Activated CD4-positive, alpha-beta T cell treated with anti-CD3 and anti-CD28 coated beads for 36 hours (primary cell): ENCODE data around the gene SMCHD1. TPM values are rescaled to one million over a fixed set of nuclear protein-coding genes. Genes with fewer than 3 reads are reported as not detected.
"Not testable (repeated sequence)": the region's sequence is repeated elsewhere in the genome, so short reads cannot be mapped to it uniquely, and the experiment has no call there.

Experiments used
- ATAC-seq: fragments of 200-7000 bp; cut with Tn5 transposase; one replicate; pipeline ENCODE4 v1.10.0; 2021; ENCODE audit warnings: mild to moderate bottlenecking, moderate library complexity
- CTCF ChIA-PET: fragments of 350-600 bp; sonication (Branson Sonifier 250); formaldehyde crosslinking; loops from one replicate; lab custom pipeline; 2021; ENCODE audit warnings: antibody characterized with exemption; lab: Charles Lee
- POLR2A ChIA-PET: fragments of 350-600 bp; sonication (Branson Sonifier 250); formaldehyde crosslinking; loops from one replicate; lab custom pipeline; 2021; ENCODE audit warnings: antibody characterized with exemption, inconsistent platforms; lab: Charles Lee
- DNase-seq: peaks from one replicate; pipeline ENCODE4 v3.0.0-alpha.2; 2020
- H3K27ac Mint-ChIP-seq: one replicate; pipeline ENCODE4 v1.8.0; 2021; ENCODE audit warnings: mixed read lengths
- H3K27me3 Mint-ChIP-seq: one replicate; pipeline ENCODE4 v1.8.0; 2021; ENCODE audit warnings: mixed read lengths
- H3K36me3 Mint-ChIP-seq: one replicate; pipeline ENCODE4 v1.8.0; 2021; ENCODE audit warnings: low read depth, mixed read lengths
- H3K4me1 Mint-ChIP-seq: one replicate; pipeline ENCODE4 v1.8.0; 2021; ENCODE audit warnings: mixed read lengths
- H3K4me3 Mint-ChIP-seq: one replicate; pipeline ENCODE4 v1.8.0; 2021; ENCODE audit warnings: mild to moderate bottlenecking, moderate library complexity, mixed read lengths
- H3K9me3 Mint-ChIP-seq: one replicate; pipeline ENCODE4 v1.8.0; 2021; ENCODE audit warnings: low read depth, mixed read lengths
- intact Hi-C, 2 experiments: fragments of 100-400 bp; cut with DNase I in 1 of 2; cut with micrococcal nuclease in 1 of 2; formaldehyde crosslinking; loops; one replicate each; pipeline versions ENCODE4 v1.14.2 to v1.15.1; 2022 to 2024; cut with DNase I, micrococcal nuclease
- total RNA-seq, 2 experiments: library from RNA; stranded (reverse); gene quantifications; one replicate each; pipeline ENCODE4 v1.2.3, GENCODE V29; 2021

Gene SMCHD1
- total RNA-seq, 2 experiments from 2014 or later = 89.5 to 121 TPM

- ATAC-seq (no peak), DNase-seq (no peak)
- no peaks in the 10 kb centered on the region for H3K9me3 Mint-ChIP-seq
- peak overlapping the region; percentile 34 for H3K27ac Mint-ChIP-seq
- H3K27me3 Mint-ChIP-seq = no peaks in the 10 kb centered on the region
- no peak overlapping the region for H3K4me3 Mint-ChIP-seq
- ChIA-PET POLR2A (no interaction called here), CTCF (no interaction called here)
- intact Hi-C loops = loop anchor here in 1 of 2 experiments (5.0 kb wide), 1 partner anchor 34 kb away; no protein-coding TSS in a partner anchor
- peaks cover 66% of the 10 kb centered on the region for H3K36me3 Mint-ChIP-seq
- H3K4me1 Mint-ChIP-seq = peaks cover 36% of the 10 kb centered on the region
Measured at GRCh38 chr18:2715990-2716389, 60.5 kb downstream of the SMCHD1 start.

GRCh38 chr18:2716394-2717326 is 61.1 kb downstream of the SMCHD1 start:
- H3K27ac Mint-ChIP-seq = peak overlapping the region; percentile 33
- no peak for DNase-seq
- H3K36me3 Mint-ChIP-seq = peaks cover 69% of the 10 kb centered on the region
- no peaks in the 10 kb centered on the region for H3K9me3 Mint-ChIP-seq
- peaks cover 42% of the 10 kb centered on the region for H3K4me1 Mint-ChIP-seq
- ChIA-PET POLR2A (no interaction called here), CTCF (interaction anchor here (0.7 to 1.2 kb wide), 2 partner anchors 16 to 24 kb away, joined by 3 to 4 read pairs; no protein-coding TSS in a partner anchor)
- intact Hi-C loops = loop anchor here in 1 of 2 experiments (5.0 kb wide), 1 partner anchor 34 kb away; no protein-coding TSS in a partner anchor
- no peak for ATAC-seq
- no peak overlapping the region for H3K4me3 Mint-ChIP-seq
- no peaks in the 10 kb centered on the region for H3K27me3 Mint-ChIP-seq

- no peaks in the 10 kb centered on the region for H3K27me3 Mint-ChIP-seq
Measured at GRCh38 chr18:2717407-2717806, 61.9 kb downstream of the SMCHD1 start.

GRCh38 chr18:2719040-2719439 is 63.5 kb downstream of the SMCHD1 start:
- POLR2A ChIA-PET = interaction anchor here (0.6 kb wide), 1 partner anchor 133 kb away, joined by 3 read pairs; no protein-coding TSS in a partner anchor
- no peak overlapping the region for H3K4me3 Mint-ChIP-seq
- intact Hi-C loops = loop anchor here in 1 of 2 experiments (5.0 kb wide), 1 partner anchor 37 kb away; no protein-coding TSS in a partner anchor

More at GRCh38 chr18:2717407-2717806, 61.9 kb downstream of the SMCHD1 start:
- ChIA-PET POLR2A (no interaction called here), CTCF (interaction anchor here (0.7 to 1.2 kb wide), 3 partner anchors 17 to 35 kb away, joined by 3 to 4 read pairs (median 3); no protein-coding TSS in a partner anchor)
- no peak for ATAC-seq
- H3K27ac Mint-ChIP-seq = no peak overlapping the region
- peaks cover 37% of the 10 kb centered on the region for H3K4me1 Mint-ChIP-seq
- intact Hi-C loops = loop anchor here in 1 of 2 experiments (5.0 kb wide), 1 partner anchor 35 kb away; no protein-coding TSS in a partner anchor
- no peaks in the 10 kb centered on the region for H3K9me3 Mint-ChIP-seq
- no peak overlapping the region for H3K4me3 Mint-ChIP-seq
- DNase-seq = no peak
- peaks cover 65% of the 10 kb centered on the region for H3K36me3 Mint-ChIP-seq

GRCh38 chr18:2723207-2723606 is 67.7 kb downstream of the SMCHD1 start:
- POLR2A ChIA-PET = no interaction called here
- H3K27me3 Mint-ChIP-seq = no peaks in the 10 kb centered on the region
- DNase-seq (no peak), ATAC-seq (peak; percentile 63)
- peak overlapping the region; percentile 58 for H3K27ac Mint-ChIP-seq
- H3K9me3 Mint-ChIP-seq = no peaks in the 10 kb centered on the region
- intact Hi-C loops = loop anchor here (5.0 kb wide), 2 partner anchors 136 to 151 kb away; partner anchors contain the start of genes METTL4 (in 2 of the 2) and NDC80 (in 2 of the 2)
- CTCF ChIA-PET = interaction anchor here (0.7 to 1.6 kb wide), 4 partner anchors 22 to 176 kb away, joined by 3 to 4 read pairs (median 3); no protein-coding TSS in a partner anchor
- H3K4me1 Mint-ChIP-seq = peaks cover 31% of the 10 kb centered on the region
- no peak overlapping the region for H3K4me3 Mint-ChIP-seq
- peaks cover 62% of the 10 kb centered on the region for H3K36me3 Mint-ChIP-seq

More at GRCh38 chr18:2719040-2719439, 63.5 kb downstream of the SMCHD1 start:
- ATAC-seq (no peak), DNase-seq (no peak)
- H3K9me3 Mint-ChIP-seq = no peaks in the 10 kb centered on the region
- CTCF ChIA-PET = no interaction called here
- H3K27ac Mint-ChIP-seq = no peak overlapping the region
- H3K27me3 Mint-ChIP-seq = no peaks in the 10 kb centered on the region
- H3K36me3 Mint-ChIP-seq = peaks cover 74% of the 10 kb centered on the region
- H3K4me1 Mint-ChIP-seq = peaks cover 39% of the 10 kb centered on the region

- peaks cover 2% of the 10 kb centered on the region for H3K9me3 Mint-ChIP-seq
- ChIA-PET POLR2A (no interaction called here), CTCF (interaction anchor here (1.4 kb wide), 1 partner anchor 16 kb away, joined by 5 read pairs; no protein-coding TSS in a partner anchor)
- no peak overlapping the region for H3K27ac Mint-ChIP-seq
- peaks cover 70% of the 10 kb centered on the region for H3K36me3 Mint-ChIP-seq
- H3K4me1 Mint-ChIP-seq = peaks cover 14% of the 10 kb centered on the region
- DNase-seq (no peak), ATAC-seq (no peak)
- no peaks in the 10 kb centered on the region for H3K27me3 Mint-ChIP-seq
- H3K4me3 Mint-ChIP-seq = no peak overlapping the region
- intact Hi-C loops = no loop called here
Measured at GRCh38 chr18:2729757-2730156, 74.2 kb downstream of the SMCHD1 start.

GRCh38 chr18:2736823-2737222 is 81.3 kb downstream of the SMCHD1 start:
- CTCF ChIA-PET = interaction anchor here (1.0 kb wide), 1 partner anchor 16 kb away, joined by 5 read pairs; no protein-coding TSS in a partner anchor
- no peak overlapping the region for H3K27ac Mint-ChIP-seq

GRCh38 chr18:2740082-2740481 is 84.6 kb downstream of the SMCHD1 start:
- ATAC-seq = not testable (repeated sequence)

More at GRCh38 chr18:2736823-2737222, 81.3 kb downstream of the SMCHD1 start:
- Mint-ChIP-seq H3K27me3 (no peaks in the 10 kb centered on the region), H3K36me3 (peaks cover 85% of the 10 kb centered on the region), H3K4me1 (peaks cover 2% of the 10 kb centered on the region), H3K9me3 (peaks cover 4% of the 10 kb centered on the region), H3K4me3 (no peak overlapping the region)
- intact Hi-C loops = no loop called here
- DNase-seq (no peak), ATAC-seq (no peak)
- POLR2A ChIA-PET = no interaction called here

GRCh38 chr18:2746274-2746673 is 90.7 kb downstream of the SMCHD1 start:
- Mint-ChIP-seq H3K27ac (peak overlapping the region; percentile 26), H3K4me3 (no peak overlapping the region), H3K27me3 (no peaks in the 10 kb centered on the region), H3K36me3 (peaks cover 61% of the 10 kb centered on the region), H3K9me3 (no peaks in the 10 kb centered on the region), H3K4me1 (peaks cover 19% of the 10 kb centered on the region)
- DNase-seq (no peak), ATAC-seq (no peak)
- intact Hi-C loops = no loop called here
- ChIA-PET POLR2A (no interaction called here), CTCF (interaction anchor here (0.7 kb wide), 2 partner anchors 8 to 22 kb away, joined by 3 to 4 read pairs; no protein-coding TSS in a partner anchor)

More at GRCh38 chr18:2740082-2740481, 84.6 kb downstream of the SMCHD1 start:
- H3K4me1 Mint-ChIP-seq, H3K27me3 Mint-ChIP-seq, intact Hi-C loops, H3K9me3 Mint-ChIP-seq, DNase-seq, H3K27ac Mint-ChIP-seq, CTCF ChIA-PET, H3K4me3 Mint-ChIP-seq, POLR2A ChIA-PET: not testable (repeated sequence)
- H3K36me3 Mint-ChIP-seq = peaks cover 77% of the 10 kb centered on the region

GRCh38 chr18:2758309-2758708 is 102.8 kb downstream of the SMCHD1 start:
- intact Hi-C loops = no loop called here
- Mint-ChIP-seq H3K9me3 (no peaks in the 10 kb centered on the region), H3K4me3 (no peak overlapping the region), H3K4me1 (peaks cover 14% of the 10 kb centered on the region), H3K27me3 (no peaks in the 10 kb centered on the region), H3K36me3 (peaks cover 34% of the 10 kb centered on the region), H3K27ac (peak overlapping the region; percentile 64)
- CTCF ChIA-PET = no interaction called here
- POLR2A ChIA-PET = no interaction called here
- DNase-seq = no peak
- no peak for ATAC-seq

- Mint-ChIP-seq H3K4me1 (peaks cover 8% of the 10 kb centered on the region), H3K9me3 (no peaks in the 10 kb centered on the region), H3K27ac (no peak overlapping the region), H3K27me3 (no peaks in the 10 kb centered on the region), H3K36me3 (peaks cover 55% of the 10 kb centered on the region), H3K4me3 (no peak overlapping the region)
- intact Hi-C loops = loop anchor here in 1 of 2 experiments (5.0 kb wide), 1 partner anchor 133 kb away; no protein-coding TSS in a partner anchor
- POLR2A ChIA-PET = interaction anchor here (0.7 kb wide), 1 partner anchor 34 kb away, joined by 7 read pairs; no protein-coding TSS in a partner anchor
- DNase-seq (no peak), ATAC-seq (no peak)
- CTCF ChIA-PET = no interaction called here
Measured at GRCh38 chr18:2774669-2775068, 119.1 kb downstream of the SMCHD1 start.
